Gastroesophageal sphincter (tissue), 3 donors: ENCODE results near the gene ELL2.

ENCODE experiments used
- EP300 ChIP-seq: sonication (generic); formaldehyde crosslinking; IDR thresholded peaks from one replicate; pipeline ENCODE4 v1.6.1; 2017; ENCODE audit warnings: antibody characterized with exemption, mild to moderate bottlenecking
- POLR2A ChIP-seq, 2 donors: fragments of 450-650 bp; IDR thresholded peaks; one replicate each; pipeline ENCODE4 v1.6.1; 2017; ENCODE audit warnings: antibody characterized with exemption in 2 of 2, mild to moderate bottlenecking in 2 of 2, moderate library complexity in 1 of 2
- TF ChIP-seq, protein P1 (sequence below), 4 experiments: fragments of 200-600 bp in 2 of 4; fragments of 450-650 bp in 2 of 4; sonication (generic) in 1 of 4; IDR thresholded peaks; one replicate each; pipeline ENCODE4 v1.5.1; 2017 to 2019; ENCODE audit warnings: antibody characterized with exemption in 4 of 4, mild to moderate bottlenecking in 2 of 4, moderate library complexity in 2 of 4

GRCh38 chr5:95960667-95961616, 709 bp downstream of the ELL2 start:
- TF ChIP-seq, protein P1, sequence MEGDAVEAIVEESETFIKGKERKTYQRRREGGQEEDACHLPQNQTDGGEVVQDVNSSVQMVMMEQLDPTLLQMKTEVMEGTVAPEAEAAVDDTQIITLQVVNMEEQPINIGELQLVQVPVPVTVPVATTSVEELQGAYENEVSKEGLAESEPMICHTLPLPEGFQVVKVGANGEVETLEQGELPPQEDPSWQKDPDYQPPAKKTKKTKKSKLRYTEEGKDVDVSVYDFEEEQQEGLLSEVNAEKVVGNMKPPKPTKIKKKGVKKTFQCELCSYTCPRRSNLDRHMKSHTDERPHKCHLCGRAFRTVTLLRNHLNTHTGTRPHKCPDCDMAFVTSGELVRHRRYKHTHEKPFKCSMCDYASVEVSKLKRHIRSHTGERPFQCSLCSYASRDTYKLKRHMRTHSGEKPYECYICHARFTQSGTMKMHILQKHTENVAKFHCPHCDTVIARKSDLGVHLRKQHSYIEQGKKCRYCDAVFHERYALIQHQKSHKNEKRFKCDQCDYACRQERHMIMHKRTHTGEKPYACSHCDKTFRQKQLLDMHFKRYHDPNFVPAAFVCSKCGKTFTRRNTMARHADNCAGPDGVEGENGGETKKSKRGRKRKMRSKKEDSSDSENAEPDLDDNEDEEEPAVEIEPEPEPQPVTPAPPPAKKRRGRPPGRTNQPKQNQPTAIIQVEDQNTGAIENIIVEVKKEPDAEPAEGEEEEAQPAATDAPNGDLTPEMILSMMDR (IDR thresholded peaks at IDR 0.05) = peak; percentile 86 to 97 (median 92)
- no peak for TF ChIP-seq POLR2A (IDR thresholded peaks at IDR 0.05)
- no peak for TF ChIP-seq EP300
